ENCODE measurements around the gene ANKRD17.

- TF ChIP-seq, protein P1, sequence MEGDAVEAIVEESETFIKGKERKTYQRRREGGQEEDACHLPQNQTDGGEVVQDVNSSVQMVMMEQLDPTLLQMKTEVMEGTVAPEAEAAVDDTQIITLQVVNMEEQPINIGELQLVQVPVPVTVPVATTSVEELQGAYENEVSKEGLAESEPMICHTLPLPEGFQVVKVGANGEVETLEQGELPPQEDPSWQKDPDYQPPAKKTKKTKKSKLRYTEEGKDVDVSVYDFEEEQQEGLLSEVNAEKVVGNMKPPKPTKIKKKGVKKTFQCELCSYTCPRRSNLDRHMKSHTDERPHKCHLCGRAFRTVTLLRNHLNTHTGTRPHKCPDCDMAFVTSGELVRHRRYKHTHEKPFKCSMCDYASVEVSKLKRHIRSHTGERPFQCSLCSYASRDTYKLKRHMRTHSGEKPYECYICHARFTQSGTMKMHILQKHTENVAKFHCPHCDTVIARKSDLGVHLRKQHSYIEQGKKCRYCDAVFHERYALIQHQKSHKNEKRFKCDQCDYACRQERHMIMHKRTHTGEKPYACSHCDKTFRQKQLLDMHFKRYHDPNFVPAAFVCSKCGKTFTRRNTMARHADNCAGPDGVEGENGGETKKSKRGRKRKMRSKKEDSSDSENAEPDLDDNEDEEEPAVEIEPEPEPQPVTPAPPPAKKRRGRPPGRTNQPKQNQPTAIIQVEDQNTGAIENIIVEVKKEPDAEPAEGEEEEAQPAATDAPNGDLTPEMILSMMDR (conservative IDR thresholded peaks at IDR 0.05; ENCODE audit: low read length) = no peak
- TF ChIP-seq EZH2phosphoT487 (IDR thresholded peaks at IDR 0.05; ENCODE audit: borderline replicate concordance) = no peak
Observed at GRCh38 chr4:73070074-73070390, 188.6 kb downstream of the ANKRD17 start.
